ENCODE measurements around the gene NIPAL3. TPM values are rescaled to one million over a fixed set of nuclear protein-coding genes. Genes with fewer than 3 reads are reported as not detected.

NIPAL3 gene
- total RNA-seq, 1 experiment from 2014 or later, result 16.6 TPM

- no peaks in the 10 kb centered on the region for H3K27me3 ChIP-seq (ENCODE audit: insufficient read depth, low read length)
- no peaks in the 10 kb centered on the region for H3K79me2 ChIP-seq (ENCODE audit: insufficient read depth, low read length)
- BruUV-seq (replicated peaks), result no TSS peak
- no peaks in the 10 kb centered on the region for H3K4me1 ChIP-seq (ENCODE audit: control insufficient read depth in 1 of 2, insufficient read depth in 2 of 2, low read length in 2 of 2)
- H3K4me2 ChIP-seq (ENCODE audit: low read length), result no peak overlapping the region
- intact Hi-C loops (cut with micrococcal nuclease), result no loop called here
- H3K9ac ChIP-seq (ENCODE audit: low read length), result no peak overlapping the region
- H3K27ac ChIP-seq (ENCODE audit: low read depth, low read length), result no peak overlapping the region
- TF ChIP-seq REST (IDR thresholded peaks at IDR 0.05; ENCODE audit: low read depth) (no peak), CTCF (IDR thresholded peaks at IDR 0.05 in 2 of 3, conservative IDR thresholded peaks at IDR 0.05 in 1 of 3; ENCODE audit: borderline replicate concordance in 1 of 3, insufficient read depth in 1 of 3, low read depth in 2 of 3, low read length in 2 of 3) (no peak), JUND (IDR thresholded peaks at IDR 0.05) (no peak), ATF3 (IDR thresholded peaks at IDR 0.05) (no peak), ZFX (IDR thresholded peaks at IDR 0.05) (no peak), SRF (IDR thresholded peaks at IDR 0.05; ENCODE audit: low read depth) (no peak), FOSL1 (IDR thresholded peaks at IDR 0.05; ENCODE audit: low read depth) (no peak), EGR1 (IDR thresholded peaks at IDR 0.05; ENCODE audit: low read depth) (no peak), POLR2A (IDR thresholded peaks at IDR 0.05; ENCODE audit: borderline replicate concordance, extremely low read depth, insufficient read depth, insufficient read length) (no peak), EZH2phosphoT487 (IDR thresholded peaks at IDR 0.05; ENCODE audit: borderline replicate concordance) (no peak), RAD21 (IDR thresholded peaks at IDR 0.05; ENCODE audit: low read depth) (no peak), ELF1 (IDR thresholded peaks at IDR 0.05; ENCODE audit: borderline replicate concordance, low read depth) (no peak), ZBTB33 (IDR thresholded peaks at IDR 0.05; ENCODE audit: extremely low read depth, insufficient replicate concordance, low read length) (no peak), YY1 (IDR thresholded peaks at IDR 0.05; ENCODE audit: extremely low read depth, insufficient replicate concordance, low read depth, low read length) (no peak), EZH2 (IDR thresholded peaks at IDR 0.05) (no peak)
- ATAC-seq (no peak), DNase-seq (ENCODE audit: low read depth, low spot score) (no peak)
- H3K36me3 ChIP-seq (ENCODE audit: control insufficient read depth in 1 of 2, insufficient read depth in 2 of 2, low read length in 2 of 2), result no peaks in the 10 kb centered on the region
- ChIA-PET CTCF (no interaction called here), POLR2A (no interaction called here), RAD21 (ENCODE audit: low non-redundant PET in 1 of 2, low total read pairs in 2 of 2, uncharacterized antibody in 2 of 2, unreplicated experiment in 2 of 2) (no interaction called here)
- no peak overlapping the region for H2AFZ ChIP-seq (ENCODE audit: low read depth, low read length, poor library complexity, severe bottlenecking)
- no peak overlapping the region for H3K4me3 ChIP-seq (replicated peaks in 1 of 2; ENCODE audit: low read depth in 1 of 2, low read length in 2 of 2)
- H4K20me1 ChIP-seq (ENCODE audit: insufficient read depth), result no peaks in the 10 kb centered on the region
- H3K9me2 ChIP-seq (ENCODE audit: insufficient read depth), result no peaks in the 10 kb centered on the region
- peaks cover 0 to 3% of the 10 kb centered on the region in 2 experiments; a peak in 1 of 4 replicates for H3K9me3 ChIP-seq (ENCODE audit: control insufficient read depth in 1 of 2, insufficient read depth in 1 of 2, low read depth in 1 of 2, low read length in 2 of 2)
These were observed 74.6 kb downstream of the NIPAL3 start for GRCh38 chr1:24490101-24490781.

Measured in HCT116 (cell line).